ENCODE data around the gene CHST9. TPM values are rescaled to one million over a fixed set of nuclear protein-coding genes. Genes with fewer than 3 reads are reported as not detected.

Gene CHST9
- total RNA-seq, 1 experiment from 2014 or later, result 3.5 TPM

DNA sequence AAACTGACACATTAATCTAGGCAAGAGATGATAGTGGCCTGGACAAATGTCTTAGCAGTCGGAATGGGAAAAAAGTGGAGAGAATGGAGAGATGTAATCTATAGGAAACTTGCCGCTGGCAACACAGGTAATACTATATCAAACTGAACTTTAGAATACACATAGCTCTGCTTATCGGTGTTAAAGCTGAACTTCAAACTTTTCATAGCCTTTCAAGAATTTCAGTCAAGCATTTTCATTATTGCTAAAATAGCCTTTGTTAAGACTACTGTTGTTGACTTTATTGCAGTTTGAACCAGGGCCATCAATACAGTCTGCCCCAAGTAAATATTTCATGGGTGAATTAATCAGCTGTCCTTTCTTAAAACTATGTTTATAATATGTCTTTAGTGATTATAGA, 12.9 kb upstream of the CHST9 start:
- H3K9ac ChIP-seq (ENCODE audit: extremely low read depth, insufficient read length, low read length), result no peak overlapping the region
- H3K79me1 ChIP-seq (ENCODE audit: insufficient read depth, low read depth, low read length, poor library complexity, severe bottlenecking), result no peaks in the 10 kb centered on the region
- no peak overlapping the region for H4K91ac ChIP-seq (ENCODE audit: insufficient read length, low read depth, low read length)
- H2BK20ac ChIP-seq (ENCODE audit: low read depth, low read length, poor library complexity, severe bottlenecking), result no peak overlapping the region
- H2BK5ac ChIP-seq (ENCODE audit: insufficient read length, low read length), result no peak overlapping the region
- H2BK15ac ChIP-seq (ENCODE audit: low read depth, low read length), result no peak overlapping the region
- Mint-ChIP-seq H3K4me3 (no peak overlapping the region), H3K27me3 (ENCODE audit: low read depth) (no peaks in the 10 kb centered on the region), H3K4me1 (peaks cover 2 to 8% of the 10 kb centered on the region in 2 experiments; a peak in 3 of 4 replicates), H3K27ac (no peak overlapping the region), H3K36me3 (ENCODE audit: insufficient read depth in 1 of 3, low read depth in 3 of 3) (no peaks in the 10 kb centered on the region), H3K9me3 (no peaks in the 10 kb centered on the region)
- no peak overlapping the region for H2AFZ ChIP-seq (ENCODE audit: low read length)
- no peak overlapping the region for H3T11ph ChIP-seq (ENCODE audit: low read length)
- H3K9me3 ChIP-seq (ENCODE audit: control insufficient read depth, low read depth, low read length), result no peaks in the 10 kb centered on the region
- no peak overlapping the region for H3K18ac ChIP-seq (ENCODE audit: insufficient read length, low read depth, low read length)
- H3K4me2 ChIP-seq (ENCODE audit: insufficient read depth, insufficient read length, low read length), result no peak overlapping the region
- H3K56ac ChIP-seq (ENCODE audit: insufficient read length, low read depth, low read length), result no peak overlapping the region
- H4K8ac ChIP-seq (replicated peaks; ENCODE audit: insufficient read length, low read depth, low read length), result no peak overlapping the region
- no peak overlapping the region for H3K23ac ChIP-seq (ENCODE audit: insufficient read length, low read depth, low read length)
- no peak overlapping the region for H3K4ac ChIP-seq (ENCODE audit: low read depth, low read length)
- TF ChIP-seq, protein P1, sequence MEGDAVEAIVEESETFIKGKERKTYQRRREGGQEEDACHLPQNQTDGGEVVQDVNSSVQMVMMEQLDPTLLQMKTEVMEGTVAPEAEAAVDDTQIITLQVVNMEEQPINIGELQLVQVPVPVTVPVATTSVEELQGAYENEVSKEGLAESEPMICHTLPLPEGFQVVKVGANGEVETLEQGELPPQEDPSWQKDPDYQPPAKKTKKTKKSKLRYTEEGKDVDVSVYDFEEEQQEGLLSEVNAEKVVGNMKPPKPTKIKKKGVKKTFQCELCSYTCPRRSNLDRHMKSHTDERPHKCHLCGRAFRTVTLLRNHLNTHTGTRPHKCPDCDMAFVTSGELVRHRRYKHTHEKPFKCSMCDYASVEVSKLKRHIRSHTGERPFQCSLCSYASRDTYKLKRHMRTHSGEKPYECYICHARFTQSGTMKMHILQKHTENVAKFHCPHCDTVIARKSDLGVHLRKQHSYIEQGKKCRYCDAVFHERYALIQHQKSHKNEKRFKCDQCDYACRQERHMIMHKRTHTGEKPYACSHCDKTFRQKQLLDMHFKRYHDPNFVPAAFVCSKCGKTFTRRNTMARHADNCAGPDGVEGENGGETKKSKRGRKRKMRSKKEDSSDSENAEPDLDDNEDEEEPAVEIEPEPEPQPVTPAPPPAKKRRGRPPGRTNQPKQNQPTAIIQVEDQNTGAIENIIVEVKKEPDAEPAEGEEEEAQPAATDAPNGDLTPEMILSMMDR (conservative IDR thresholded peaks at IDR 0.05), result no peak
- H3K23me2 ChIP-seq (ENCODE audit: insufficient read length, low read depth, low read length, poor library complexity, severe bottlenecking), result no peaks in the 10 kb centered on the region
- H3K79me2 ChIP-seq (ENCODE audit: insufficient read depth, low read length), result no peaks in the 10 kb centered on the region
- H3K14ac ChIP-seq (ENCODE audit: insufficient read depth, low read length), result no peak overlapping the region
- no peaks in the 10 kb centered on the region for H4K20me1 ChIP-seq (ENCODE audit: control insufficient read depth, insufficient read depth, insufficient read length)
- H3K4me1 ChIP-seq (ENCODE audit: insufficient read depth, low read length), result no peaks in the 10 kb centered on the region; the same call in 1 of the 2 replicates
- H4K5ac ChIP-seq (ENCODE audit: insufficient read length, low read depth, low read length), result no peak overlapping the region
- no CpG with 5 or more reads among the region's 3 CpGs for WGBS (ENCODE audit: extremely low coverage, insufficient read length, low lambda C conversion rate)
- H2AK5ac ChIP-seq (ENCODE audit: insufficient read length, low read length), result no peak overlapping the region
- no peak overlapping the region for H3K27ac ChIP-seq (ENCODE audit: insufficient read length, low read depth, low read length)
- no peak for DNase-seq
- H2BK12ac ChIP-seq (ENCODE audit: insufficient read length, low read depth, low read length), result no peak overlapping the region
- H3K27me3 ChIP-seq (ENCODE audit: insufficient read depth, low read length), result no peaks in the 10 kb centered on the region
- H2BK120ac ChIP-seq (ENCODE audit: low read depth, low read length, poor library complexity, severe bottlenecking), result no peak overlapping the region

Data from H9 (cell line).